Measurements from ENCODE around the gene GALNT17.

The GALNT17 gene

GRCh38 chr7:71613313-71613712, 481.4 kb downstream of the GALNT17 start:
- TF ChIP-seq, protein P1, sequence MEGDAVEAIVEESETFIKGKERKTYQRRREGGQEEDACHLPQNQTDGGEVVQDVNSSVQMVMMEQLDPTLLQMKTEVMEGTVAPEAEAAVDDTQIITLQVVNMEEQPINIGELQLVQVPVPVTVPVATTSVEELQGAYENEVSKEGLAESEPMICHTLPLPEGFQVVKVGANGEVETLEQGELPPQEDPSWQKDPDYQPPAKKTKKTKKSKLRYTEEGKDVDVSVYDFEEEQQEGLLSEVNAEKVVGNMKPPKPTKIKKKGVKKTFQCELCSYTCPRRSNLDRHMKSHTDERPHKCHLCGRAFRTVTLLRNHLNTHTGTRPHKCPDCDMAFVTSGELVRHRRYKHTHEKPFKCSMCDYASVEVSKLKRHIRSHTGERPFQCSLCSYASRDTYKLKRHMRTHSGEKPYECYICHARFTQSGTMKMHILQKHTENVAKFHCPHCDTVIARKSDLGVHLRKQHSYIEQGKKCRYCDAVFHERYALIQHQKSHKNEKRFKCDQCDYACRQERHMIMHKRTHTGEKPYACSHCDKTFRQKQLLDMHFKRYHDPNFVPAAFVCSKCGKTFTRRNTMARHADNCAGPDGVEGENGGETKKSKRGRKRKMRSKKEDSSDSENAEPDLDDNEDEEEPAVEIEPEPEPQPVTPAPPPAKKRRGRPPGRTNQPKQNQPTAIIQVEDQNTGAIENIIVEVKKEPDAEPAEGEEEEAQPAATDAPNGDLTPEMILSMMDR (IDR thresholded peaks at IDR 0.05), result no peak

GRCh38 chr7:71615017-71615416, 483.1 kb downstream of the GALNT17 start:
- TF ChIP-seq, protein P1 (IDR thresholded peaks at IDR 0.05), result no peak

GRCh38 chr7:71616217-71616616, 484.3 kb downstream of the GALNT17 start:
- TF ChIP-seq, protein P1 (IDR thresholded peaks at IDR 0.05), result no peak

- TF ChIP-seq, protein P1 (IDR thresholded peaks at IDR 0.05), result no peak
These were observed 486.3 kb downstream of the GALNT17 start for GRCh38 chr7:71618278-71618677.

DNA sequence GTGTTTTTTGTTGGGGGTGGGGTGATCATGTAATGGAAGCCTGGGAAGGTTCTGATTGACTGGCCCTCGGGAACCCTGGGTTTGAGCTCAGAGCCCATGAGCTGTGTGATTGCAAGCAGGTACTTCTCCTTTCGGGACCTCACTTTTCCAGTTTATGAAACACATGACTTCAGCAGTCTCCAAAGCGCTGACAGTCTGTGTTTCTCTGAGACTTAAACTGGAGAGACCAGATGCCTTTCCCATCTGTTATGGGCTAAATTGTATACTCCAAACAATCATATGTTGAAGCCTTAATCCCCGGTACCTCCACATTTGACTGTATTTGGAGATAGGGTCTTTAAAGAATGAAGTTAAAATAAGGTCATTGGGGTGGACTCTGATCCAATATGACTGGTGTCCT, 493.6 kb downstream of the GALNT17 start:
- TF ChIP-seq, protein P1 (IDR thresholded peaks at IDR 0.05), result no peak

GRCh38 chr7:71626206-71626605, 494.3 kb downstream of the GALNT17 start:
- TF ChIP-seq, protein P1 (IDR thresholded peaks at IDR 0.05), result no peak

GRCh38 chr7:71627651-71628050, 495.7 kb downstream of the GALNT17 start:
- TF ChIP-seq, protein P1 (IDR thresholded peaks at IDR 0.05), result no peak

DNA sequence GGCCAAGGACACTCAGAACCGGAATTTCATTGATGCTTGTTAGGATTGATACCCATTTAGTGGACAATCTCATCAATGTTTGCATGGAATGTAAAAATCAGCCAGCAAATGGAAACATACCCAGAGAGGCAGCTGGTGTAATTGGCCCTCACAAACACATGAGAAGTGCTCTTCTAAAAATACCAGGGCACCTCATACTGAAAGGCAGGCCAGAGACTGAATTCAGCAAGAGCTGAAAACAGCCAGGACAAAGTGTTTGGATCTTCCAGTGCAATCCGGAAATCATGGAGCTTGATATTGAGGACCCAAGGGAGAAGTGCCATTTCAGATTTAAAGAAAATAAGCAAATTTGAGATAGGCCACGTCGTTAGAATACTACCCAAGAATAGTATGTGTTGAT, 498.6 kb downstream of the GALNT17 start:
- TF ChIP-seq, protein P1 (IDR thresholded peaks at IDR 0.05), result no peak
